ENCODE measurements around the gene RPS19BP1. TPM values are rescaled to one million over a fixed set of nuclear protein-coding genes. Genes with fewer than 3 reads are reported as not detected.

The RPS19BP1 gene
- total and polyA plus RNA-seq, 2 of the 8 experiments (the other 6 are each of a cell fraction or from before 2014, with no cell fraction given), result 77.9 to 97.9 TPM

- no peak overlapping the region for H2BK15ac ChIP-seq (ENCODE audit: low read length)
- peaks cover 20 to 60% (median 44%) of the 10 kb centered on the region in 4 experiments for H3K36me3 ChIP-seq (ENCODE audit: control insufficient read depth in 2 of 4, insufficient read depth in 4 of 4, low read length in 3 of 4)
- WGBS, 2 experiments (ENCODE audit: extremely low coverage in 1 of 2, insufficient coverage in 1 of 2, insufficient read length in 1 of 2, insufficient replicate concordance in 2 of 2, low coverage in 1 of 2, low lambda C conversion rate in 2 of 2, missing lambda C conversion rate in 1 of 2), result 97% methylated on average over 9 of the region's 10 CpGs; no CpG with 5 or more reads in 1 of the 2 experiments
- no peak overlapping the region for H3K4me2 ChIP-seq (ENCODE audit: insufficient read depth in 1 of 2, low read depth in 2 of 2, low read length in 2 of 2)
- H3K23ac ChIP-seq (ENCODE audit: insufficient read length), result no peak overlapping the region
- ChIA-PET POLR2A (ENCODE audit: partially characterized antibody) (interaction anchor here (1.3 to 3.8 kb wide), 4 partner anchors 8 to 192 kb away, joined by 3 to 38 read pairs (median 16); partner anchors contain the start of genes ATF4 and RPL3), CTCF (ENCODE audit: partially characterized antibody) (interaction anchor here (0.7 to 10.1 kb wide), 4 partner anchors 13 to 425 kb away, joined by 4 to 278 read pairs (median 80); partner anchors contain the start of gene MIEF1)
- no peak overlapping the region for H3K18ac ChIP-seq (ENCODE audit: extremely low read depth, low read length)
- H2BK5ac ChIP-seq (ENCODE audit: low read depth, low read length), result no peak overlapping the region
- no peak overlapping the region for H3K4me3 ChIP-seq (ENCODE audit: extremely low read depth in 1 of 4, insufficient read depth in 2 of 4, low read depth in 3 of 4, low read length in 4 of 4)
- TF ChIP-seq HDAC2 (IDR thresholded peaks at IDR 0.05; ENCODE audit: borderline replicate concordance in 1 of 2, low read depth in 2 of 2, low read length in 2 of 2), result no peak
- TF ChIP-seq SP1 (IDR thresholded peaks at IDR 0.05; ENCODE audit: low read depth, low read length), result no peak
- TF ChIP-seq SIRT6 (IDR thresholded peaks at IDR 0.05; ENCODE audit: low read length), result no peak
- no peak for TF ChIP-seq SAP30 (IDR thresholded peaks at IDR 0.05; ENCODE audit: insufficient read depth, insufficient replicate concordance, low read length)
- no peak for TF ChIP-seq MAFK (IDR thresholded peaks at IDR 0.05; ENCODE audit: low read depth, low read length)
- no peak for TF ChIP-seq HDAC6 (IDR thresholded peaks at IDR 0.05; ENCODE audit: low read depth, low read length)
- no peak for TF ChIP-seq EZH2 (IDR thresholded peaks at IDR 0.05; ENCODE audit: low read depth, low read length, severe bottlenecking)
- H2BK12ac ChIP-seq (ENCODE audit: low read depth, low read length), result no peak overlapping the region
- no peak overlapping the region for H3K14ac ChIP-seq (ENCODE audit: insufficient read length)
- H3K79me2 ChIP-seq (ENCODE audit: control insufficient read depth in 1 of 2, insufficient read depth in 2 of 2, low read length in 2 of 2), result no peaks in the 10 kb centered on the region
- H3K27me3 ChIP-seq (replicated peaks in 1 of 4; ENCODE audit: control insufficient read depth in 3 of 4, extremely low read depth in 1 of 4, insufficient read depth in 3 of 4, low read length in 3 of 4), result peaks cover 38 to 77% (median 68%) of the 10 kb centered on the region in 4 experiments
- peaks cover 0 to 3% (median 0%) of the 10 kb centered on the region in 4 experiments; a peak in 2 of 7 replicates for H3K4me1 ChIP-seq (replicated peaks in 1 of 4; ENCODE audit: control insufficient read depth in 3 of 4, insufficient read depth in 4 of 4, low read length in 3 of 4)
- H3K79me1 ChIP-seq (ENCODE audit: low read depth, low read length), result peaks cover 5% of the 10 kb centered on the region
- DNase-seq (ENCODE audit: low read depth in 1 of 2, low spot score in 2 of 2) (no peak), FAIRE-seq (no peak)
- no peak overlapping the region for H3K56ac ChIP-seq (replicated peaks; ENCODE audit: insufficient read length, low read depth, low read length)
- no peak overlapping the region; the same call in 1 of the 2 replicates for H4K8ac ChIP-seq (ENCODE audit: extremely low read depth, insufficient read depth, low read length)
- no peak overlapping the region for H2AK5ac ChIP-seq (ENCODE audit: low read depth, low read length)
- no peak overlapping the region for H2AFZ ChIP-seq (ENCODE audit: low read length)
- H3K9me3 ChIP-seq (ENCODE audit: insufficient read depth in 2 of 2, low read depth in 1 of 2, low read length in 1 of 2), result no peaks in the 10 kb centered on the region
- no peak overlapping the region for H3K27ac ChIP-seq (ENCODE audit: low read depth, low read length)
- peaks cover 49 to 57% of the 10 kb centered on the region in 2 experiments for H4K20me1 ChIP-seq (replicated peaks in 1 of 2; ENCODE audit: control insufficient read depth in 1 of 2, insufficient read depth in 2 of 2, low read length in 2 of 2)
- no peak overlapping the region for H3K9ac ChIP-seq (replicated peaks in 1 of 4; ENCODE audit: extremely low read depth in 1 of 4, low read depth in 3 of 4, low read length in 3 of 4)
- H4K91ac ChIP-seq (replicated peaks; ENCODE audit: insufficient read length, low read length), result no peak overlapping the region
- no peak overlapping the region for H3K4ac ChIP-seq (replicated peaks; ENCODE audit: insufficient read length, low read depth, low read length)
- H2BK20ac ChIP-seq (ENCODE audit: low read length), result no peak overlapping the region
- no peak overlapping the region for H4K5ac ChIP-seq (ENCODE audit: insufficient read length, low read depth, low read length)
- no peak overlapping the region for H2BK120ac ChIP-seq (replicated peaks; ENCODE audit: low read depth, low read length)
- no peaks in the 10 kb centered on the region; the same call in 1 of the 2 replicates for H3K23me2 ChIP-seq (ENCODE audit: low read depth, low read length)
Measured at GRCh38 chr22:39512026-39512425, 20.5 kb downstream of the RPS19BP1 start.
